Measurements from ENCODE around the gene SLCO2B1. TPM values are rescaled to one million over a fixed set of nuclear protein-coding genes. Genes with fewer than 3 reads are reported as not detected.

Gene SLCO2B1
- total and polyA plus RNA-seq, 11 donors = 4.7 to 167 (median 15.8) TPM

DNA sequence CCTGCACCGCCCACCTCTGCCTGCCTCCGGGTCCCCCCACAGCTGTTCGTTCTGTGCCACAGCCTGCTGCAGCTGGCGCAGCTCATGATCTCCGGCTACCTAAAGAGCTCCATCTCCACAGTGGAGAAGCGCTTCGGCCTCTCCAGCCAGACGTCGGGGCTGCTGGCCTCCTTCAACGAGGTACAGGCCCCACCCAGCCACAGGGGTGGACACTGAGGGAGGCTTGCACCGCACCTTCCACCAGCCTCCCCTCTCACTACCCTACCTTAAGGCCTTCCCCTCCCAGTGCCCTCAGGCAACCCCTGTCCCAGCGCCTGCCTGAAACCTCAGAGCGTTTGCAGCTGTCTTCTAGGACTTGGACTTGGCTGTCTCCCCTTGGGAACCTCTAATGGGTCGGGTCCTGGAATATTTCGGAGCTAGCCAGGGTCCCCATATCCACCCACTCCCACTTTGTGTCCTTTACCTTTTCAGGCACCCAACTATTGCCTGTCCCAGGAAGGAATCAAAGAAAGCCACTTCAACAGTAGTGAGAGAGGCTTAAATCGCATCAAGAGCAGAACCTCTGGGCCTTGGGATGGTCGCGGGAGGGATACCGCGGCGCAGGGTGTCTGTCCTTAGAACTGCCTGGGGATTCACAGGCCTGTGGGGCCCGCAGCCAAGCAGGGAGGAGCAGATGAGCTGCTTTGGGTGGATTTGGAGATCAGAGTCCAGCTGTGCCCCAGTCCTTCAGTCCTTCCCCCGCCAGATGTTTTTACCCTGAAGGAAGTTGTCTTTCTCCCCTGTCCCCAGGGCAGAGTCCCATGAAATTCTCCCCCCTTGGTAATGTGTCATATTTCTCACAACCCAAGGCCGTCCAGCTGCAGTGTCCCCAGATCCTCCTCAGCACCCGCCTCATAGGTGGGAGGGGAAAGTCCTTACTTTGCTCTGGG lies 13.3 kb downstream of the SLCO2B1 start:
- no peaks in the 10 kb centered on the region for H3K27me3 ChIP-seq
- H3K9me3 ChIP-seq = peaks cover 0 to 6% (median 0%) of the 10 kb centered on the region in 12 donors
- intact Hi-C loops (cut with DNase I) = no loop called here
- H3K27ac ChIP-seq = peak overlapping the region in 7 of 12 donors; percentile 1 to 46 (median 22)
- 71 to 76% (median 73%) methylated on average over 24 to 25 of the region's 25 CpGs for WGBS, 4 donors
- TF ChIP-seq, protein P1, sequence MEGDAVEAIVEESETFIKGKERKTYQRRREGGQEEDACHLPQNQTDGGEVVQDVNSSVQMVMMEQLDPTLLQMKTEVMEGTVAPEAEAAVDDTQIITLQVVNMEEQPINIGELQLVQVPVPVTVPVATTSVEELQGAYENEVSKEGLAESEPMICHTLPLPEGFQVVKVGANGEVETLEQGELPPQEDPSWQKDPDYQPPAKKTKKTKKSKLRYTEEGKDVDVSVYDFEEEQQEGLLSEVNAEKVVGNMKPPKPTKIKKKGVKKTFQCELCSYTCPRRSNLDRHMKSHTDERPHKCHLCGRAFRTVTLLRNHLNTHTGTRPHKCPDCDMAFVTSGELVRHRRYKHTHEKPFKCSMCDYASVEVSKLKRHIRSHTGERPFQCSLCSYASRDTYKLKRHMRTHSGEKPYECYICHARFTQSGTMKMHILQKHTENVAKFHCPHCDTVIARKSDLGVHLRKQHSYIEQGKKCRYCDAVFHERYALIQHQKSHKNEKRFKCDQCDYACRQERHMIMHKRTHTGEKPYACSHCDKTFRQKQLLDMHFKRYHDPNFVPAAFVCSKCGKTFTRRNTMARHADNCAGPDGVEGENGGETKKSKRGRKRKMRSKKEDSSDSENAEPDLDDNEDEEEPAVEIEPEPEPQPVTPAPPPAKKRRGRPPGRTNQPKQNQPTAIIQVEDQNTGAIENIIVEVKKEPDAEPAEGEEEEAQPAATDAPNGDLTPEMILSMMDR (IDR thresholded peaks at IDR 0.05) = no peak
- no peak for TF ChIP-seq POLR2A (IDR thresholded peaks at IDR 0.05)
- H3K36me3 ChIP-seq = peaks cover 0 to 60% (median under 1%) of the 10 kb centered on the region in 9 donors
- H3K4me3 ChIP-seq = no peak overlapping the region
- peaks cover 0 to 53% (median 22%) of the 10 kb centered on the region in 12 donors for H3K4me1 ChIP-seq
- peak in 2 of 4 donors; percentile 30 to 42 for ATAC-seq
- DNase-seq = peak in 3 of 5 donors; percentile 20 to 80 (median 71)

DNA sequence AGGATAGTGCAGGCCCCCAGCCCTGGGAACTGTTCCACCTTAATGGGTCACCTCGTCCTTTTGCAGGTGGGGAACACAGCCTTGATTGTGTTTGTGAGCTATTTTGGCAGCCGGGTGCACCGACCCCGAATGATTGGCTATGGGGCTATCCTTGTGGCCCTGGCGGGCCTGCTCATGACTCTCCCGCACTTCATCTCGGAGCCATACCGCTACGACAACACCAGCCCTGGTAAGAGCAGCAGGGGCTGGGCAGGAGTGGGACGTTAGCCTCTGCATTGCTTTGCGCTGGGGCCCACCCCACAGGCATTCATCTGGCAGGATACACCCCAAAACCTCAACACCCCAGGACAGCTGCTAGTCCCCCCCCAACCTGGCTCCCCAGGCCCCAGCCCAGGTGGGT lies 14.8 kb downstream of the SLCO2B1 start:
- DNase-seq (peak in 1 of 5 donors; percentile 41), ATAC-seq (no peak)
- TF ChIP-seq, protein P1 (IDR thresholded peaks at IDR 0.05) = no peak
- no peak for TF ChIP-seq POLR2A (IDR thresholded peaks at IDR 0.05)
- peaks cover 0 to 5% (median 0%) of the 10 kb centered on the region in 12 donors for H3K9me3 ChIP-seq
- 92 to 96% (median 95%) methylated on average over 7 to 11 of the region's 11 CpGs for WGBS, 4 donors
- H3K4me1 ChIP-seq = peaks cover 0 to 38% (median 11%) of the 10 kb centered on the region in 12 donors
- H3K36me3 ChIP-seq = peaks cover 0 to 72% (median 6%) of the 10 kb centered on the region in 9 donors
- no peak overlapping the region for H3K27ac ChIP-seq
- no peaks in the 10 kb centered on the region for H3K27me3 ChIP-seq
- intact Hi-C loops (cut with DNase I) = no loop called here
- H3K4me3 ChIP-seq = no peak overlapping the region

DNA sequence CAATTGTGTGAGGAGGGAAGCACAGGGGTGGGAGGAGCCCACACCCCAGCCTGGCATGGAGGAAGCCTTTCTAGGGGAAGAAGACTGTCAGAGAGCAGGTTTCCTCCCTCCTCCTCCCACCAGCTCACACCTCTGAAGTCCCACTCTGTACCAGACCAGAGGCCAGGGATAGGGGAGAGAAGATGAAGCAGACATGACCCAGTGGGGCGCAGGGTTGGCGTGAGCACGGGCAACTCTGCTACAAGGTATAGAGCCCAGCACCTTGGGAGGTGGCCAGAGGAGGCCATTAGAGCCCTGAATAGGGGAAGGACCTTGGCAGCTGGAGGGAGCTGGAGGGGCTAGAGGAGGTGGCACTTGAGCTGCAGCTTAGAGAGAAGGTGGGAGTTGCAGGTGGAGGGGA lies 15.9 kb downstream of the SLCO2B1 start:
- peaks cover 0 to 82% (median 6%) of the 10 kb centered on the region in 9 donors for H3K36me3 ChIP-seq
- no peak overlapping the region for H3K27ac ChIP-seq
- WGBS, 4 donors = 94 to 98% (median 96%) methylated on average over 3 of the region's 3 CpGs
- DNase-seq (peak in 1 of 5 donors; percentile 20), ATAC-seq (no peak)
- H3K4me1 ChIP-seq = peaks cover 0 to 29% (median 6%) of the 10 kb centered on the region in 12 donors
- intact Hi-C loops (cut with DNase I) = no loop called here
- no peaks in the 10 kb centered on the region for H3K27me3 ChIP-seq
- TF ChIP-seq, protein P1 (IDR thresholded peaks at IDR 0.05) = no peak
- TF ChIP-seq POLR2A (IDR thresholded peaks at IDR 0.05) = no peak
- no peak overlapping the region for H3K4me3 ChIP-seq
- H3K9me3 ChIP-seq = no peaks in the 10 kb centered on the region

DNA sequence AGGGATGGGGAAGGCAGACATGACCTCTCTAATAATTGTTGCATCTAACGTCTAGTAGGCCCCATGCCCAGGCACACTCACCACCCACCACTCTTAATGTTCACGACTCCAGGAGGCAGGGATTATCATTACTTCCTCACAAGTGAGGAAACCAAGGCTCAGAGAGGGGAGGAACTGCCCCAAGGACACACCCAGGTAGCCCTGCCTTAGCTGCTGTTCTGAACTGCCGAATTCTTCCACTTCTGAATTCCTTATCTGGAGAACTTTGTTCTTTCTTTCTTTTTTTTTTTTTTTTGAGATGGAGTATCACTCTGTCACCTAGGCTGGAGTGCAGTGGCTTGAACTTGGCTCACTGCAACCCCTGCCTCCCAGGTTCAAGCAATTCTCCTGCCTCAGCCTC lies 16.7 kb downstream of the SLCO2B1 start:
- 72 to 80% (median 77%) methylated on average over 3 of the region's 3 CpGs for WGBS, 4 donors
- Histone ChIP-seq H3K27ac (no peak overlapping the region), H3K4me1 (peaks cover 0 to 20% (median 2%) of the 10 kb centered on the region in 12 donors), H3K36me3 (peaks cover 0 to 89% (median 6%) of the 10 kb centered on the region in 9 donors), H3K9me3 (no peaks in the 10 kb centered on the region), H3K27me3 (no peaks in the 10 kb centered on the region), H3K4me3 (no peak overlapping the region)
- TF ChIP-seq POLR2A (IDR thresholded peaks at IDR 0.05) = no peak
- TF ChIP-seq, protein P1 (IDR thresholded peaks at IDR 0.05) = no peak
- intact Hi-C loops (cut with DNase I) = no loop called here
- no peak for ATAC-seq
- no peak for DNase-seq

Data from heart left ventricle (tissue), 16 donors.